ENCODE data around the gene ZNF526. TPM values are rescaled to one million over a fixed set of nuclear protein-coding genes. Genes with fewer than 3 reads are reported as not detected.

Gene ZNF526
- total and polyA plus RNA-seq, 9 of the 15 experiments (the other 6 are each of a cell fraction or from before 2014, with no cell fraction given) = 1.3 to 17.9 (median 6.2) TPM

DNA sequence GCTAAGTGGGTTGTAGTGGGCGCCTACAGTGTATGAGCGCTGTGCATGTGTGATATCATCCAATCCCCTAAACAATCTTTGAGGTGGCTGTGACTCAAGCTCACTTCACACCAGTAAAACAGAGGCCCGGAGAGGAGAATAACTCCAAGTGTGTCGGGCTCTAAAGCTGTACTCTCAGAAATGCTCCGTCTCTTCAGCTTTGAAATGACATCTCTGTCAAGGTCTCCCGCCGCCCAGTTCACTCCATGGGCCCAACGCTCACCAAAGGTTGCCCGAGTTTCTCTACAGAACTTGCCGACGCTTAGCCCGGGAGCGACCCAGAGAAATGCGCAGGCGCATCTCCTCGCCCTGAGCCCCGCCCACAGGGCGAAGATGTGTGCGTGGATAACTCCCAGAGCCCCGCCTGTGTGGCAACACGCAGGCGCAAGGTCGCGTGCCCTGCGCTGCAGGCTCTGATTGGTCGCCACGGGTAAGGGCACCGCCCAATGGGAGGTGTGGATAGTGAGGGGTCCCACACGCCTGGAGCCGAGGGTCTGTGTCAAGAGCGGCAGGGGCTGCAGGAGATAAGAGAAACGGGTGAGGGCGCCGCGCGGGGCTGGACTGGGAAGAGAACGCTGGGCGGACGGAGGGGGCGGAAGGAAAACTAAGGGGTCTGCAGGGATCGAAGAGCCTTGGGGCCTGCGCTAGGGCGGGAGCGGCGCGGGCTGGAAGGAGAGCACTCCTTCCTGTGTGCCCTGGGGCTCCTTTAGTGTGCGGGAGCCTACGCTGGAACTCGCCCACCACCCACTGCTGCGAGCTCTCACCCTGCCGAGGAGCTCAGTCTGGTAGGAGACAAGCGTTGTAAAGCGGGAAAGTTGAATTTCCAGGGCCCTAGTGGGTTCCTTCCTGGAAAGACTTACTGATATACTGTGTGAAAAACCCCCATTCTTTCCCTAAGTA, at the start of gene ZNF526 (continued):
- TF ChIP-seq POLR2B (IDR thresholded peaks at IDR 0.05; ENCODE audit: low read depth, partially characterized antibody) (peak; percentile 86), ZNF778 (CRISPR knock-in tag; IDR thresholded peaks at IDR 0.05) (no peak), ZNF57 (CRISPR knock-in tag; IDR thresholded peaks at IDR 0.05) (0 out of 2 replicates have a peak, but pooled peaks have one; percentile 29), ILK (tag; IDR thresholded peaks at IDR 0.05; ENCODE audit: borderline replicate concordance, low read depth) (no peak), SLC30A9 (CRISPR knock-in tag; IDR thresholded peaks at IDR 0.05) (no peak), HDAC6 (IDR thresholded peaks at IDR 0.05; ENCODE audit: low read depth, low read length) (no peak), ZFPM2 (CRISPR knock-in tag; IDR thresholded peaks at IDR 0.05) (no peak), TAF1 (IDR thresholded peaks at IDR 0.05; ENCODE audit: control insufficient read depth, extremely low read depth, insufficient read depth, low read length, severe bottlenecking) (peak; percentile 75), SREBF2 (CRISPR knock-in tag; IDR thresholded peaks at IDR 0.05) (no peak), NUFIP1 (IDR thresholded peaks at IDR 0.05; ENCODE audit: partially characterized antibody) (no peak), ZNF717 (CRISPR knock-in tag; IDR thresholded peaks at IDR 0.05) (no peak), MYBL2 (IDR thresholded peaks at IDR 0.05; ENCODE audit: low read depth) (no peak), MYBL2 (CRISPR knock-in tag; IDR thresholded peaks at IDR 0.05; ENCODE audit: borderline replicate concordance) (no peak), ATF1 (CRISPR knock-in tag; IDR thresholded peaks at IDR 0.05) (no peak), ATF1 (tag; IDR thresholded peaks at IDR 0.05) (peak; percentile 88), ZNF668 (CRISPR knock-in tag; IDR thresholded peaks at IDR 0.05) (no peak), IFI16 (CRISPR knock-in tag; IDR thresholded peaks at IDR 0.05) (no peak), ZFP30 (CRISPR knock-in tag; IDR thresholded peaks at IDR 0.05; ENCODE audit: borderline replicate concordance) (no peak)
- TF ChIP-seq, protein P1, sequence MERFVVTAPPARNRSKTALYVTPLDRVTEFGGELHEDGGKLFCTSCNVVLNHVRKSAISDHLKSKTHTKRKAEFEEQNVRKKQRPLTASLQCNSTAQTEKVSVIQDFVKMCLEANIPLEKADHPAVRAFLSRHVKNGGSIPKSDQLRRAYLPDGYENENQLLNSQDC (CRISPR knock-in tag; IDR thresholded peaks at IDR 0.05) = no peak
- TF ChIP-seq, protein P2, sequence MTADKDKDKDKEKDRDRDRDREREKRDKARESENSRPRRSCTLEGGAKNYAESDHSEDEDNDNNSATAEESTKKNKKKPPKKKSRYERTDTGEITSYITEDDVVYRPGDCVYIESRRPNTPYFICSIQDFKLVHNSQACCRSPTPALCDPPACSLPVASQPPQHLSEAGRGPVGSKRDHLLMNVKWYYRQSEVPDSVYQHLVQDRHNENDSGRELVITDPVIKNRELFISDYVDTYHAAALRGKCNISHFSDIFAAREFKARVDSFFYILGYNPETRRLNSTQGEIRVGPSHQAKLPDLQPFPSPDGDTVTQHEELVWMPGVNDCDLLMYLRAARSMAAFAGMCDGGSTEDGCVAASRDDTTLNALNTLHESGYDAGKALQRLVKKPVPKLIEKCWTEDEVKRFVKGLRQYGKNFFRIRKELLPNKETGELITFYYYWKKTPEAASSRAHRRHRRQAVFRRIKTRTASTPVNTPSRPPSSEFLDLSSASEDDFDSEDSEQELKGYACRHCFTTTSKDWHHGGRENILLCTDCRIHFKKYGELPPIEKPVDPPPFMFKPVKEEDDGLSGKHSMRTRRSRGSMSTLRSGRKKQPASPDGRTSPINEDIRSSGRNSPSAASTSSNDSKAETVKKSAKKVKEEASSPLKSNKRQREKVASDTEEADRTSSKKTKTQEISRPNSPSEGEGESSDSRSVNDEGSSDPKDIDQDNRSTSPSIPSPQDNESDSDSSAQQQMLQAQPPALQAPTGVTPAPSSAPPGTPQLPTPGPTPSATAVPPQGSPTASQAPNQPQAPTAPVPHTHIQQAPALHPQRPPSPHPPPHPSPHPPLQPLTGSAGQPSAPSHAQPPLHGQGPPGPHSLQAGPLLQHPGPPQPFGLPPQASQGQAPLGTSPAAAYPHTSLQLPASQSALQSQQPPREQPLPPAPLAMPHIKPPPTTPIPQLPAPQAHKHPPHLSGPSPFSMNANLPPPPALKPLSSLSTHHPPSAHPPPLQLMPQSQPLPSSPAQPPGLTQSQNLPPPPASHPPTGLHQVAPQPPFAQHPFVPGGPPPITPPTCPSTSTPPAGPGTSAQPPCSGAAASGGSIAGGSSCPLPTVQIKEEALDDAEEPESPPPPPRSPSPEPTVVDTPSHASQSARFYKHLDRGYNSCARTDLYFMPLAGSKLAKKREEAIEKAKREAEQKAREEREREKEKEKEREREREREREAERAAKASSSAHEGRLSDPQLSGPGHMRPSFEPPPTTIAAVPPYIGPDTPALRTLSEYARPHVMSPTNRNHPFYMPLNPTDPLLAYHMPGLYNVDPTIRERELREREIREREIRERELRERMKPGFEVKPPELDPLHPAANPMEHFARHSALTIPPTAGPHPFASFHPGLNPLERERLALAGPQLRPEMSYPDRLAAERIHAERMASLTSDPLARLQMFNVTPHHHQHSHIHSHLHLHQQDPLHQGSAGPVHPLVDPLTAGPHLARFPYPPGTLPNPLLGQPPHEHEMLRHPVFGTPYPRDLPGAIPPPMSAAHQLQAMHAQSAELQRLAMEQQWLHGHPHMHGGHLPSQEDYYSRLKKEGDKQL (CRISPR knock-in tag; IDR thresholded peaks at IDR 0.05; ENCODE audit: borderline replicate concordance) = no peak
- TF ChIP-seq, protein P3, sequence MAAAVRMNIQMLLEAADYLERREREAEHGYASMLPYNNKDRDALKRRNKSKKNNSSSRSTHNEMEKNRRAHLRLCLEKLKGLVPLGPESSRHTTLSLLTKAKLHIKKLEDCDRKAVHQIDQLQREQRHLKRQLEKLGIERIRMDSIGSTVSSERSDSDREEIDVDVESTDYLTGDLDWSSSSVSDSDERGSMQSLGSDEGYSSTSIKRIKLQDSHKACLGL (CRISPR knock-in tag; IDR thresholded peaks at IDR 0.05; ENCODE audit: borderline replicate concordance, poor library complexity, severe bottlenecking) = peak; percentile 32

All from K562 (cell line).